Endothelial cell of umbilical vein (primary cell): ENCODE data around the gene GTF3C5. TPM values are rescaled to one million over a fixed set of nuclear protein-coding genes. Genes with fewer than 3 reads are reported as not detected.

Source experiments
- BruUV-seq: library from RNA; stranded (reverse); fragments of 400-500 nt; replicated peaks from 2 replicates; lab custom pipeline; 2021; lab: Mats Ljungman, UMichigan
- CTCF ChIA-PET: fragments of 300-600, 350-600 bp; sonication (Branson Sonifier 250); formaldehyde crosslinking; loops from one replicate; lab custom pipeline; 2021; ENCODE audit warnings: antibody characterized with exemption, inconsistent platforms; lab: Charles Lee
- POLR2A ChIA-PET: fragments of 300-600, 350-600 bp; sonication (Branson Sonifier 250); formaldehyde crosslinking; loops from one replicate; lab custom pipeline; 2021; ENCODE audit warnings: antibody characterized with exemption, inconsistent platforms; lab: Charles Lee
- DNase-seq: peaks from one replicate; pipeline ENCODE4 v3.0.0-alpha.2; 2011; ENCODE audit warnings: low read depth, low spot score
- FAIRE-seq: peaks from 2 replicates; lab custom pipeline; 2011; peaks lifted over from hg19 to GRCh38; lab: Jason Lieb, UNC
- H2AFZ ChIP-seq: 2 replicates; pipeline ENCODE4 v1.6.0; 2012; ENCODE audit warnings: low read depth, low read length, control low read depth, inconsistent platforms
- H3K27ac ChIP-seq: 2 replicates; pipeline ENCODE4 v1.5.1; 2011; ENCODE audit warnings: low read depth, mild to moderate bottlenecking, control low read depth, low read length, moderate library complexity; ENCODE audit not compliant: insufficient read depth
- H3K27me3 ChIP-seq, 2 experiments: 2 replicates each; pipeline versions ENCODE4 v1.6.0 to v1.6.1; 2011; ENCODE audit warnings: low read length in 2 of 2, mixed read lengths in 1 of 2; ENCODE audit not compliant: control insufficient read depth in 2 of 2, insufficient read depth in 2 of 2
- H3K36me3 ChIP-seq, 2 experiments: 2 replicates in 1 of 2; 3 replicates in 1 of 2; pipeline ENCODE4 v1.5.1; 2011; ENCODE audit warnings: low read length in 2 of 2, mild to moderate bottlenecking in 1 of 2, moderate library complexity in 1 of 2; ENCODE audit not compliant: control insufficient read depth in 2 of 2, insufficient read depth in 2 of 2; ENCODE audit errors: extremely low read depth in 1 of 2
- H3K4me1 ChIP-seq: 3 replicates; pipeline ENCODE4 v1.5.1; 2011; ENCODE audit warnings: mild to moderate bottlenecking, low read length; ENCODE audit not compliant: control insufficient read depth, insufficient read depth; ENCODE audit errors: extremely low read depth
- H3K4me2 ChIP-seq: 2 replicates; pipeline ENCODE4 v1.6.1; 2011; ENCODE audit warnings: low read length, control low read depth, mixed read lengths; ENCODE audit not compliant: insufficient read depth
- H3K4me3 ChIP-seq, 3 experiments: fragments of 200-600 bp in 1 of 3; sonication (generic), shearing (Covaris generic) in 1 of 3; replicated peaks in 1 of 3; 2 replicates each; pipeline ENCODE4 v1.5.1; 2011 to 2016; ENCODE audit warnings: control low read depth in 3 of 3, low read length in 3 of 3, mild to moderate bottlenecking in 2 of 3, inconsistent platforms in 1 of 3, low read depth in 1 of 3, moderate library complexity in 1 of 3; ENCODE audit not compliant: insufficient read depth in 1 of 3
- H3K79me2 ChIP-seq: 2 replicates; pipeline ENCODE4 v1.6.0; 2012; ENCODE audit warnings: low read length, inconsistent platforms; ENCODE audit not compliant: control insufficient read depth, insufficient read depth
- H3K9ac ChIP-seq: replicated peaks from 2 replicates; pipeline ENCODE3; 2011; ENCODE audit warnings: low read length, control low read depth; ENCODE audit not compliant: insufficient read depth; ENCODE audit errors: extremely low read depth
- H3K9me1 ChIP-seq: replicated peaks from 3 replicates; pipeline ENCODE4 v1.6.0; 2011; ENCODE audit warnings: mild to moderate bottlenecking, low read length; ENCODE audit not compliant: control insufficient read depth, insufficient read depth; ENCODE audit errors: extremely low read depth
- H3K9me3 ChIP-seq: replicated peaks from 2 replicates; pipeline ENCODE4 v1.5.1; 2012; ENCODE audit warnings: low read length, inconsistent platforms; ENCODE audit not compliant: control insufficient read depth, insufficient read depth
- H4K20me1 ChIP-seq: replicated peaks from 2 replicates; pipeline ENCODE3; 2011; ENCODE audit warnings: mild to moderate bottlenecking, low read length; ENCODE audit not compliant: control insufficient read depth, insufficient read depth; ENCODE audit errors: extremely low read depth
- CTCF ChIP-seq, 2 donors: IDR thresholded peaks; 1 replicate in 1 of 2; 2 replicates in 1 of 2; pipeline ENCODE4 v1.5.1; 2011; ENCODE audit warnings: low read length in 2 of 2, mild to moderate bottlenecking in 2 of 2, moderate library complexity in 2 of 2, control low read depth in 1 of 2, inconsistent platforms in 1 of 2, low read depth in 1 of 2; ENCODE audit not compliant: insufficient read depth in 1 of 2; ENCODE audit errors: extremely low read depth in 1 of 2
- EZH2 ChIP-seq: IDR thresholded peaks from 2 replicates; pipeline ENCODE4 v1.6.1; 2012; ENCODE audit warnings: borderline replicate concordance, low read depth, mild to moderate bottlenecking, moderate library complexity, low read length, inconsistent platforms; ENCODE audit not compliant: severe bottlenecking
- FOS ChIP-seq: IDR thresholded peaks from 2 replicates; pipeline ENCODE4 v1.6.1; 2011; ENCODE audit warnings: mild to moderate bottlenecking, low read length, moderate library complexity, borderline replicate concordance; ENCODE audit not compliant: insufficient read depth
- GATA2 ChIP-seq: IDR thresholded peaks from 2 replicates; pipeline ENCODE4 v1.7.0; 2011; ENCODE audit warnings: low read depth, mild to moderate bottlenecking, moderate library complexity, mixed read lengths, low read length; ENCODE audit not compliant: insufficient read length, insufficient read depth
- JUN ChIP-seq: IDR thresholded peaks from 2 replicates; pipeline ENCODE4 v1.6.1; 2011; ENCODE audit warnings: borderline replicate concordance, low read depth; ENCODE audit not compliant: insufficient read length, insufficient read depth
- MAX ChIP-seq: IDR thresholded peaks from 2 replicates; pipeline ENCODE4 v1.6.1; 2011; ENCODE audit not compliant: insufficient read depth, insufficient read length
- MYC ChIP-seq: IDR thresholded peaks from one replicate; pipeline ENCODE4 v1.6.1; 2011; ENCODE audit warnings: mild to moderate bottlenecking, low read depth, low read length
- POLR2A ChIP-seq: IDR thresholded peaks from 2 replicates; pipeline ENCODE4 v1.6.1; 2012; ENCODE audit warnings: low read depth, mild to moderate bottlenecking, control low read depth, low read length
- POLR2AphosphoS5 ChIP-seq: IDR thresholded peaks from 2 replicates; pipeline ENCODE4 v1.6.1; 2012; ENCODE audit warnings: low read depth, mild to moderate bottlenecking, control low read depth, low read length, moderate library complexity; ENCODE audit not compliant: insufficient read depth
- dilution Hi-C: fragments of 300-500 bp; cut with MboI; formaldehyde crosslinking; loops from one replicate; pipeline ENCODE4 v1.15.0; 2019; ENCODE audit warnings: low sequenced_read_pairs; ENCODE audit not compliant: extremely low pct_ligation_motif_present
- intact Hi-C: fragments of 100-400 bp; cut with micrococcal nuclease; formaldehyde crosslinking; loops from one replicate; pipeline ENCODE4 v1.10.0; 2022
- polyA plus RNA-seq, 4 experiments: library from polyadenylated mRNA; depleted of rRNA in 3 of 4; stranded (reverse) in 3 of 4; unstranded in 1 of 4; fragments of >200 nt; gene quantifications; 2 replicates each; pipeline versions ENCODE4 v1.2.1 to v1.2.3, GENCODE V29; 2011 to 2012; ENCODE audit warnings: missing spikeins in 1 of 4
- total RNA-seq: library from RNA; stranded (reverse); gene quantifications from 2 replicates; pipeline ENCODE4 v1.2.3, GENCODE V29; 2021

The GTF3C5 gene
- total and polyA plus RNA-seq, 2 donors (not counting 3 experiments of a cell fraction or from before 2014, with no cell fraction given) = 65.6 to 73.8 TPM

DNA sequence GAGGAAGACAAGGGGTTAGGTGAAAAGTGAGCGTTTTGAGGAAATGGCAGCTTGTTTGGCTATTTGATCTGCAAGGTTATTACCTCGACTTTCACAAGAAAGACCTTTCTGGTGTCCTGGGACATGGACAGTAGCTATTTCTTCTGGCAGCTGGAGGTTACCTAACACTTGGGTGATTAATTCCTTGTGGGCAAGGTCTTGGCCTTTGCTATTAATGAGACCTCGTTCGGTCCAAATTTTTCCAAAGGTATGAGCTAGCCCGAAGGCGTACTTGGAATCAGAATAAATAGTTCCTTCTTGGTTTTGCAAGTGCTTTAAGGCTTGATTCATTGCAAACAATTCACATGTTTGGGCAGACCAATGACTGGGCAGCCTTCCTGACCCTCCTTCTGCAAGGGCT, 4.9 kb downstream of the GTF3C5 start:
- ChIA-PET POLR2A (no interaction called here), CTCF (interaction anchor here (0.9 to 1.6 kb wide), 2 partner anchors 14 to 109 kb away, joined by 3 to 8 read pairs; no protein-coding TSS in a partner anchor)

More for the DNA sequence above, 4.9 kb downstream of the GTF3C5 start:
- no peaks in the 10 kb centered on the region for H3K27me3 ChIP-seq
- no peak overlapping the region for H3K4me3 ChIP-seq
- FAIRE-seq (no peak), DNase-seq (no peak)
- no peak overlapping the region for H2AFZ ChIP-seq
- dilution Hi-C loops (no loop called here), intact Hi-C loops (no loop called here)
- no peaks in the 10 kb centered on the region for H4K20me1 ChIP-seq
- H3K36me3 ChIP-seq = peaks cover 0 to 2% of the 10 kb centered on the region in 2 experiments
- peaks cover 8% of the 10 kb centered on the region for H3K4me1 ChIP-seq
- TF ChIP-seq MYC (no peak), EZH2 (no peak), MAX (no peak), FOS (no peak), GATA2 (no peak), CTCF (IDR thresholded peaks at IDR 0.05; ENCODE audit: extremely low read depth in 1 of 2, insufficient read depth in 1 of 2, low read depth in 1 of 2, low read length in 2 of 2) (no peak), POLR2AphosphoS5 (no peak), JUN (no peak), POLR2A (no peak)
- no TSS peak for BruUV-seq
- H3K4me2 ChIP-seq = no peak overlapping the region
- peaks cover 89% of the 10 kb centered on the region for H3K79me2 ChIP-seq
- no peak overlapping the region for H3K9ac ChIP-seq
- no peaks in the 10 kb centered on the region for H3K9me3 ChIP-seq
- no peaks in the 10 kb centered on the region for H3K9me1 ChIP-seq
- H3K27ac ChIP-seq = no peak overlapping the region
